Osteoblast (primary cell): ENCODE measurements around the gene SCEL. TPM values are rescaled to one million over a fixed set of nuclear protein-coding genes. Genes with fewer than 3 reads are reported as not detected.
"Not testable (repeated sequence)": the region's sequence is repeated elsewhere in the genome, so short reads cannot be mapped to it uniquely, and the experiment has no call there.

ENCODE experiments used
- DNase-seq: peaks from one replicate; pipeline ENCODE4 v3.0.0; 2011; ENCODE audit warnings: low spot score, mixed read lengths; ENCODE audit not compliant: insufficient read length; ENCODE audit errors: missing footprints
- H2AFZ ChIP-seq: 2 replicates; pipeline ENCODE4 v1.6.0; 2011; ENCODE audit warnings: mild to moderate bottlenecking, low read length
- H3K27ac ChIP-seq: 2 replicates; pipeline ENCODE4 v1.5.1; 2011; ENCODE audit warnings: mild to moderate bottlenecking, low read depth, low read length, moderate library complexity
- H3K27me3 ChIP-seq: 2 replicates; pipeline ENCODE4 v1.6.0; 2012; ENCODE audit warnings: mild to moderate bottlenecking, control low read depth, inconsistent platforms, low read length, moderate library complexity; ENCODE audit not compliant: insufficient read depth
- H3K36me3 ChIP-seq: 2 replicates; pipeline ENCODE4 v1.5.1; 2011; ENCODE audit warnings: mild to moderate bottlenecking, low read length, control low read depth, moderate library complexity; ENCODE audit not compliant: insufficient read depth
- H3K4me1 ChIP-seq: 2 replicates; pipeline ENCODE4 v1.5.1; 2011; ENCODE audit warnings: mild to moderate bottlenecking, low read length, control low read depth, moderate library complexity; ENCODE audit not compliant: insufficient read depth
- H3K4me2 ChIP-seq: 2 replicates; pipeline ENCODE4 v1.6.0; 2011; ENCODE audit warnings: mild to moderate bottlenecking, low read length; ENCODE audit not compliant: insufficient read depth
- H3K4me3 ChIP-seq: fragments of 200-600 bp; sonication (generic); 3 replicates; pipeline ENCODE4 v1.5.1; 2012; ENCODE audit warnings: mild to moderate bottlenecking, low read length, inconsistent platforms; ENCODE audit not compliant: insufficient read depth
- H3K79me2 ChIP-seq: 2 replicates; pipeline ENCODE4 v1.6.0; 2012; ENCODE audit warnings: mild to moderate bottlenecking, low read length, control low read depth, inconsistent platforms; ENCODE audit not compliant: insufficient read depth
- H3K9me3 ChIP-seq: 2 replicates; pipeline ENCODE4 v1.5.1; 2011; ENCODE audit warnings: low read depth, low read length, control low read depth
- H4K20me1 ChIP-seq: 2 replicates; pipeline ENCODE4 v1.6.0; 2012; ENCODE audit warnings: mild to moderate bottlenecking, low read length, control low read depth; ENCODE audit not compliant: insufficient read depth
- CTCF ChIP-seq: IDR thresholded peaks from 2 replicates; pipeline ENCODE4 v1.5.1; 2011; ENCODE audit warnings: mild to moderate bottlenecking, low read depth, low read length, moderate library complexity; ENCODE audit errors: extremely low read depth
- total RNA-seq: library from RNA; depleted of rRNA; stranded (reverse); fragments of >200 nt; gene quantifications from 2 replicates; pipeline ENCODE4 v1.2.3, GENCODE V29; 2012

SCEL gene
- total RNA-seq, 1 donor = not detected

- Histone ChIP-seq H2AFZ (no peak overlapping the region), H4K20me1 (no peaks in the 10 kb centered on the region), H3K4me1 (no peaks in the 10 kb centered on the region), H3K4me2 (no peak overlapping the region), H3K36me3 (no peaks in the 10 kb centered on the region), H3K27me3 (no peaks in the 10 kb centered on the region), H3K4me3 (no peak overlapping the region), H3K79me2 (no peaks in the 10 kb centered on the region), H3K27ac (no peak overlapping the region), H3K9me3 (no peaks in the 10 kb centered on the region)
- no peak for DNase-seq
- TF ChIP-seq CTCF = no peak
Measured at GRCh38 chr13:77660841-77661250, 125.3 kb downstream of the SCEL start.

- not testable (repeated sequence) for H3K36me3 ChIP-seq, H4K20me1 ChIP-seq, H3K4me2 ChIP-seq, H3K79me2 ChIP-seq, H3K4me3 ChIP-seq, H3K4me1 ChIP-seq, DNase-seq, H3K27ac ChIP-seq, H3K9me3 ChIP-seq, H2AFZ ChIP-seq, H3K27me3 ChIP-seq
Measured at GRCh38 chr13:77662301-77662700, 126.8 kb downstream of the SCEL start.

GRCh38 chr13:77662831-77663230 is 127.3 kb downstream of the SCEL start:
- H3K4me1 ChIP-seq, H3K36me3 ChIP-seq, H3K4me2 ChIP-seq, H2AFZ ChIP-seq, H3K9me3 ChIP-seq, H3K27me3 ChIP-seq, H3K79me2 ChIP-seq, H3K4me3 ChIP-seq, H3K27ac ChIP-seq, H4K20me1 ChIP-seq, DNase-seq: not testable (repeated sequence)

- H3K9me3 ChIP-seq = no peaks in the 10 kb centered on the region
- H3K36me3 ChIP-seq = no peaks in the 10 kb centered on the region
- no peak overlapping the region for H3K4me3 ChIP-seq
- no peaks in the 10 kb centered on the region for H3K79me2 ChIP-seq
- no peak for TF ChIP-seq CTCF
- no peak for DNase-seq
- no peaks in the 10 kb centered on the region for H4K20me1 ChIP-seq
- no peak overlapping the region for H3K27ac ChIP-seq
- H3K27me3 ChIP-seq = no peaks in the 10 kb centered on the region
- H3K4me1 ChIP-seq = no peaks in the 10 kb centered on the region
- H2AFZ ChIP-seq = no peak overlapping the region
- no peak overlapping the region for H3K4me2 ChIP-seq
Measured at GRCh38 chr13:77674852-77675251, 139.3 kb downstream of the SCEL start.

- Histone ChIP-seq H3K4me1 (no peaks in the 10 kb centered on the region), H3K9me3 (no peaks in the 10 kb centered on the region), H3K27ac (no peak overlapping the region), H3K36me3 (no peaks in the 10 kb centered on the region), H3K79me2 (no peaks in the 10 kb centered on the region), H3K4me2 (no peak overlapping the region), H2AFZ (no peak overlapping the region), H3K4me3 (no peak overlapping the region), H3K27me3 (no peaks in the 10 kb centered on the region), H4K20me1 (no peaks in the 10 kb centered on the region)
- DNase-seq = no peak
- TF ChIP-seq CTCF = no peak
Measured at GRCh38 chr13:77678691-77679235, 143.3 kb downstream of the SCEL start.
